ENCODE results near the gene ITFG2.

ITFG2 gene

GRCh38 chr12:2854669-2855453 lies 42.4 kb downstream of the ITFG2 start:
- DNase-seq: no peak
- no peaks in the 10 kb centered on the region for H3K4me1 ChIP-seq
- H3K4me3 ChIP-seq (ENCODE audit: low read depth, low read length): no peak overlapping the region
- TF ChIP-seq CTCF (IDR thresholded peaks at IDR 0.05; ENCODE audit: low read depth, low read length): no peak
- peaks cover 17% of the 10 kb centered on the region for H3K36me3 ChIP-seq
- H3K9me3 ChIP-seq: no peaks in the 10 kb centered on the region
- no peaks in the 10 kb centered on the region for H3K27me3 ChIP-seq

GRCh38 chr12:2855546-2855945 lies 43.1 kb downstream of the ITFG2 start:
- DNase-seq: no peak
- TF ChIP-seq CTCF (IDR thresholded peaks at IDR 0.05; ENCODE audit: low read depth, low read length): no peak
- H3K9me3 ChIP-seq: no peaks in the 10 kb centered on the region
- no peaks in the 10 kb centered on the region for H3K4me1 ChIP-seq
- H3K4me3 ChIP-seq (ENCODE audit: low read depth, low read length): no peak overlapping the region
- peaks cover 22% of the 10 kb centered on the region for H3K36me3 ChIP-seq
- no peaks in the 10 kb centered on the region for H3K27me3 ChIP-seq

DNA sequence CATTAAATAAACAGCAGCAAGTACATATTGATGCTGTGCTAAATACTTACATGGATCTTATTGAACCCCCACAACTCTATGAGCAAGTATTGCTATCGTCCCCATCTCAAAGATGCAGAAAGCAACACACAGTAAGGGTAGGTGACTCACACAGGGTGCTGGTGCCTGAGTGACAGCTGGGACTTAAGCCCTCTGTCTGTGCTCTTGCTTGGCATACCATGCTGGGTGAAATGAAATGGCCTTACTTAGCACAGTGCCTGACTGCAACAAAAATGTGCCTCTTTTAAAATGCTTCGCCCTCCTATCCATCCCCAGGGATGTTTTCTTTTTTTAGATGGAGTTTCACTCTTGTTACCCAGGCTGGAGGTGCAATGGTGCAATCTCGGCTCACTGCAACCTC lies 43.6 kb downstream of the ITFG2 start:
- no peak for DNase-seq
- Histone ChIP-seq H3K4me1 (no peaks in the 10 kb centered on the region), H3K9me3 (no peaks in the 10 kb centered on the region), H3K4me3 (ENCODE audit: low read depth, low read length) (no peak overlapping the region), H3K27me3 (no peaks in the 10 kb centered on the region), H3K36me3 (peaks cover 22% of the 10 kb centered on the region)
- no peak for TF ChIP-seq CTCF (IDR thresholded peaks at IDR 0.05; ENCODE audit: low read depth, low read length)

DNA sequence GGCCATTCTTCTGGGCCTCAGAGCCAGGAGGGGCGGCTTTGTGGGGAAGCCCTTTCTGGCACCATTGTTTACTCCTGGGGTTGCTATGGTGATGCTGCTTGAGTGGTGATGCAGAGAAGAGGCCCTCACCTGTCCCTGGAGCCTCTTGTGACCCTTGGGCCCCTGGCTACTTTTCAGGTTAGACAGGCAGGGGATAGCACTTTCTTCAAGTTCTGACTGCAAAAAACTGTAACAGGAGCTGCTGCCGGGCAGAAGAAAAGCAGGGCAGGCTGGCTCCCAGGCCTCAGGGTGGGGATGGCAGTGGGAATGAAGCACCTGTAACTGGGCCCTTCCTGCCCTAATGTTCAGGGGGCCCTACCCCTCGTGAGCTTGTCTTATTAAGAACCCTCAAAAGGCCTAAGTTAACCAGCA lies 44.6 kb downstream of the ITFG2 start, which contains the start of gene TEX52:
Gene TEX52 (minus strand): TSS at position 19 of the 411 bp plus-strand sequence. CDS start 13 bp downstream, at position 6.
- DNase-seq: no peak
- no peaks in the 10 kb centered on the region for H3K27me3 ChIP-seq
- no peaks in the 10 kb centered on the region for H3K4me1 ChIP-seq
- H3K9me3 ChIP-seq: no peaks in the 10 kb centered on the region
- peaks cover 28% of the 10 kb centered on the region for H3K36me3 ChIP-seq
- TF ChIP-seq CTCF (IDR thresholded peaks at IDR 0.05; ENCODE audit: low read depth, low read length): no peak
- H3K4me3 ChIP-seq (ENCODE audit: low read depth, low read length): no peak within 1 kb of the TSS

DNA sequence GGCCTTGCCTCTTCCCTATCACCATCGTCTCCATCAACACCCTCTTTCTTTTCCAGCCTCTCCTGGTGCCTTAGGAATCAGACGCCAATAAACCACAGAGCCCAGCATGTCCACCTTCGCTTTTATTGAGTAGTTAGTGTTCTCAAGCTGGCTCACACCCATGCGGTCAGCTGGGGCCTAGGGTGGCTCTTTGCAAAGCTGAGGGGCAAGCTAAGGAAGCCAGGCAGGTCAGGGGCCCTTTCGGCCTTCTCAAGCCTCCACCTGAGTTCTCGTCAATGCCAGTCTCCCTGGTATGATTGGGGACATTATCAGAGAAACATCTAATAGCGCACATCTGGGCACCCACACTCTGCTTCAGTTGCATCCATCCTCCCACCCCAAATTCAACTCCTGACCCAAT lies 45.1 kb downstream of the ITFG2 start:
- no peaks in the 10 kb centered on the region for H3K9me3 ChIP-seq
- no peak for TF ChIP-seq CTCF (IDR thresholded peaks at IDR 0.05; ENCODE audit: low read depth, low read length)
- H3K36me3 ChIP-seq: peaks cover 34% of the 10 kb centered on the region
- H3K4me1 ChIP-seq: no peaks in the 10 kb centered on the region
- H3K27me3 ChIP-seq: no peaks in the 10 kb centered on the region
- no peak overlapping the region for H3K4me3 ChIP-seq (ENCODE audit: low read depth, low read length)
- no peak for DNase-seq

- Histone ChIP-seq H3K4me1 (no peaks in the 10 kb centered on the region), H3K4me3 (ENCODE audit: low read depth, low read length) (no peak overlapping the region), H3K9me3 (no peaks in the 10 kb centered on the region), H3K36me3 (peaks cover 41% of the 10 kb centered on the region), H3K27me3 (no peaks in the 10 kb centered on the region)
- no peak for TF ChIP-seq CTCF (IDR thresholded peaks at IDR 0.05; ENCODE audit: low read depth, low read length)
- DNase-seq: no peak
These were observed 45.9 kb downstream of the ITFG2 start for GRCh38 chr12:2858334-2858733.
